Astrocyte of the spinal cord (primary cell): ENCODE results near the gene CSRNP2.

Experiments used
- DNase-seq: peaks from one replicate; pipeline ENCODE4 v3.0.0; 2011; ENCODE audit warnings: low read depth, low spot score
- H3K4me3 ChIP-seq: 2 replicates; pipeline ENCODE4 v1.5.1; 2011; ENCODE audit warnings: low read depth, mild to moderate bottlenecking, low read length, moderate library complexity
- CTCF ChIP-seq: IDR thresholded peaks from 2 replicates; pipeline ENCODE4 v1.5.1; 2012; ENCODE audit warnings: low read depth, mild to moderate bottlenecking, low read length, inconsistent platforms
- in situ Hi-C: cut with HindIII; loops from 2 replicates; pipeline ENCODE4 v1.10.0; 2017; ENCODE audit warnings: low sequenced_read_pairs

Gene CSRNP2

GRCh38 chr12:51013441-51013840 is 70.0 kb downstream of the CSRNP2 start:
- in situ Hi-C loops: no loop called here
- no peak for TF ChIP-seq CTCF
- no peak for DNase-seq
- H3K4me3 ChIP-seq: no peak overlapping the region

GRCh38 chr12:51012570-51013236 is 70.7 kb downstream of the CSRNP2 start:
- in situ Hi-C loops: no loop called here
- TF ChIP-seq CTCF: no peak

GRCh38 chr12:51011955-51012354 is 71.4 kb downstream of the CSRNP2 start:
- in situ Hi-C loops: no loop called here
- no peak overlapping the region for H3K4me3 ChIP-seq
- no peak for DNase-seq
- no peak for TF ChIP-seq CTCF

More at GRCh38 chr12:51012570-51013236, 70.7 kb downstream of the CSRNP2 start:
- no peak for DNase-seq
- H3K4me3 ChIP-seq: no peak overlapping the region
